T47D (cell line): ENCODE data around the gene ENKUR.

Experiments
- DNase-seq, 2 experiments: peaks; one replicate each; pipeline versions ENCODE4 v3.0.0 to v3.0.0-alpha.2; 2011 to 2012; ENCODE audit warnings: low read depth in 1 of 2, low spot score in 1 of 2
- JUND ChIP-seq: IDR thresholded peaks from 2 replicates; pipeline ENCODE4 v1.6.1; 2012; ENCODE audit warnings: low read depth
- in situ Hi-C: cut with HindIII; loops from 2 replicates; pipeline ENCODE4 v1.10.0; 2016; ENCODE audit warnings: low sequenced_read_pairs, low pct_unique_long_range_greater_than_20kb

Gene ENKUR

DNA sequence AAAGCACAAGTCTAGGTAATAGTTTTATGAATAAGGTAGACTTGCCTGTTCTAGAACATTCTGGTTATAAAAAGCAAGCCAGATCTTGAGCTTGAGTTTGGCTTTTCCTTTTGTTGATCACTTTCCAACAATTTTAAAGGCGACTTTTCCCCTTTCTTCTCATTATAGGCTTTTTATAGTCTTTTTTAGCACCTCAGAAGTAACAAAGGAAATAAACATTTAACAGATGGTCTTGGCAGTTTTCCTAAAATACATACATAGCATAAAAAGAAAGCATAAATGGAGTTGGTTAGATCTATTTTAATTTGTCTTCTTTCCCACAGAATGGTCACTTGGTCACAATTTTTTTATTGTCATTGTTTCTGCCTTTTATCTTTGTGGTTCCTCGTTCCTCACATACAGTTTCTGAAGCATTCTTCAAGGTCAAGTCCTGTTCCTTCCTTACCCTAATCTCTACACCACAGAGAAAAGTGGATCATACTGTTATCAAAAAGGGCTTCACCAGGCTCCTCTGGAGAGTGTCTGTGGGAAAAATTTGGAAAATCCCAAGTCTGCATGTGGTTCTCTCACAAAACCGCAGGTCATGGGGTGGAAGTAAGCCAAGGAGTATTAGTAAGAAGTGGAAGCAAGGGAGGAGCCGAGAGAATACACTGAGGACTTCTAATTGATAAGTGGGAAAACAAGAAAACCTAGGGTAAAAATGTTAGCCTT is 31.8 kb upstream of the ENKUR start:
- TF ChIP-seq JUND, result no peak
- in situ Hi-C loops, result no loop called here
- no peak for DNase-seq

DNA sequence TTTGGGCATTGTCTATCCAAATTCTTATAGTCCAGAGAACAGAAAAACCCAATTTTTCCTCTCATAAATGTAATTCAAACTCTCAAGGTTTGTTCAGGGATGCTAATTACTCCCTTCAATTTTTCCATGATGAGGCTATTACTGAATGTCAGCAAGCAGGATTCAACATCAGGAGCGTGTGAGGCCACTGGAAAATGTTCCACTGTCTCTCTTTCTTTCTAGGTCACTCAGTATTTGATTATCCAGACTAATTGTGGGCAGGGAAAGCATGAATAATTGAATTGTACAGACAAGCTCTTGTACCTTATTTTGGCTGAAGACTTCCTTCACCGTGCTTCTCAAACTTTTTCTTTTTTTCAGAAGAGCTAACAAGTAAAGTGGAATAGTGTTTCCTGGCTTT is 31.1 kb upstream of the ENKUR start:
- no peak for TF ChIP-seq JUND
- in situ Hi-C loops, result no loop called here

DNA sequence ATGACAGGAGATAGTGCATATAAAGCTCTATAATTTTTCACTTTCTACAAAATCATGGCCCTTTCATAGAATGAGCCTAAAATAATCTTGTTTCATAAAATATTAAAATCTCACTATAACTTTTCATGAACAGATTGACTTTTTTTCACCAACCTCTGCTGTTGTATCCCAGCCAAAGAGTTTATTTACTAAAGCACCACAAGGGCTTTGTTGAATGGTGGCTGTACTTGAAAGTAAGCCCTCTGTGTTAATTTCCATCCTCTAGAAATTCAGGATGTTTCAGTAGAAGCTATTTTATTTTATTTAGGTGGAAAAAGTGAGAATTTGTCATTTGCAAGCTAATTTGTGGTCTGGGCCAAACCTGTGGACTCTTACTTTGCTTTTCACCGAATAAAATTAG is 30.7 kb upstream of the ENKUR start:
- no peak for DNase-seq
- TF ChIP-seq JUND, result no peak
- in situ Hi-C loops, result no loop called here

More for the DNA sequence above, 31.1 kb upstream of the ENKUR start:
- no peak for DNase-seq

DNA sequence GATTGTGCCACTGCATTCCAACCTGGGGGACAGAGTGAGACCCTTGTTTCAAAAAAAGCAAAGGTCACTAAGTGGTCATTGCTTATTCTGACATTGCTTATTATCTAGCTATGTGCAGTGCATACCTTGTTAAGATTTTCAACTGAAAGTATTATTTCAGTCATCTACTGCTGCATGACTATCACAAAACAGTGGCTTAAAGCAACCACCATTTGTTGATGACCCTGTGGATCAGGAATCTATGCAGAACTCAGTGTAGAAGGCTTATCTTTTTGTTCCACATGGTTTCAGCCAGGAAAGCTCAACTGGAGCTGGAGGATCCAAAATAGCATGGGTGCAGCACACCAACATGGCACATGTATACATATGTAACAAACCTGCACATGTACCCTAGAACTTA is 23.6 kb upstream of the ENKUR start:
- DNase-seq, result no peak
- in situ Hi-C loops, result no loop called here
- TF ChIP-seq JUND, result no peak

DNA sequence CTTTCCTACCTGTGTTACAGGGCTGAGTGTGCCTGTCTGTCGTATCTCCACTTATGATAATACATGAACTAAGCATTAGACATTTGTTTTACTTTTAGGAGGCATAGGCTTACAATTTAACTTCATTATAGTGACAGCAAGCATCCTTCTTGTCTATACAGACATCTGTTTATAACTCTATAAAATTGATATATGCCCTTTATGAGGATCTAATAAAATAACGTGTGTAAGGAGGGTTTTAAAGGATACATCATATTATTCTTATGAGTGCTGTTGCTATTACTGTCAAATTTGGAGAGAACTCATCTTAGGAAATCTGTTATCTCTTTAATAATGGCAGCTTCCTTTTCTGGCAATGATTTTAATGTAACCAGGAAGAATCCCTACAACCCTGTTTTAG is 22.4 kb upstream of the ENKUR start:
- TF ChIP-seq JUND, result no peak
- in situ Hi-C loops, result no loop called here
- no peak for DNase-seq

DNA sequence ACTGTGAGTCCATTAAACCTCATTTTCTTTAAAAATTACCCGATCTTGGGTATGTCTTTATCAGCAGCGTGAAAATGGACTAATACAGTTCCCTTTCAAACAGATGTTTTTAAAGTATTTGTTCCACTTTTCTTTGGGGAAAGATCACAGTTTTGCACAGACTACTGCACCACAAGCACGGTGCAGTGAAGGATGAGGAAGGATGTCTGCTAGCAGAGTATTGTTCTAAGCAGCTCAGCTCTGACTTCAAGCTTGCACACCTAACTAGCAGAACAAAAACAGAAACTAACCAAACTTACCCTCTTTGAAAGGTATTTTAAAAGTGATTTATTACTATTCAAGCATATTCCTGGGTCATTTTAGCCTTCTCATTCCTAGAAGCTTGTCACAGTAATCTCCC is 20.4 kb upstream of the ENKUR start:
- in situ Hi-C loops, result no loop called here
- DNase-seq, result no peak
- TF ChIP-seq JUND, result no peak

DNA sequence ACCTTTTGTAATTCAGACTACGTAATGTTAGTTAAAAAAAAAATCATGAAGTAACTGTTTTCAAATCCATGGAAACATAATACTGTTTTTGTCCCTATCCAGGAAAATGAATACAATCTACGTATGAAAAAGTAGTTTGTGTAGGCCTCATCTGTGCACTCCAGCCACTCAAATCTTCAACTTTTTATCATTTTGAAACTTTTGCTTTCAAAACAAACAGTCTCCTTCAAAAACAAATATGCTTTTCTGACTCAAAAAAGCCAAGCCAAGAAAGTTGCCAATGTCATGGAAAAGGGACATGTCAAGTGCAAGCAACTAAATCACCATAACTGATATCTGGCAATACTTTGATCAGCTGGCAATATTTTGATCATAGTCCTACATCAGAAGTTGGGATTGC is 13.6 kb upstream of the ENKUR start:
- DNase-seq, result no peak
- TF ChIP-seq JUND, result no peak
- in situ Hi-C loops, result no loop called here

DNA sequence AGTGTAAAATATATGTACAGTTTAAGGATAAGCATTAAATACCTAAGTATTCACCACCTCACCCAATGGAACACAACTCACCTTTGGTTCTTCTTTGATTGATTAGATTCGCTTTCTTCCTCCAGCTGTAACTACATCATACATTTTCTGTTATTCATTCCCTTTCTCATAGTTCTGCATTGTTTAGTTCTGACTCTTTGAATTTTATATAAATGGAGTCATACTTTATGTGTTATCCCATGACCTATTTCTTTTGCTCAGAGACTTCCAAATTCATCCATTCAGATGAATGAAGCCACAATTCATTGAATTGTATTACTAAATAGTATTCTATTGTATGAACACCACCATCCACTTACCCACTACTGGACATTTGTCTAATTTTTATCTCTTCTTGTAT is 12.8 kb upstream of the ENKUR start:
- no peak for TF ChIP-seq JUND
- no peak for DNase-seq
- in situ Hi-C loops, result no loop called here

DNA sequence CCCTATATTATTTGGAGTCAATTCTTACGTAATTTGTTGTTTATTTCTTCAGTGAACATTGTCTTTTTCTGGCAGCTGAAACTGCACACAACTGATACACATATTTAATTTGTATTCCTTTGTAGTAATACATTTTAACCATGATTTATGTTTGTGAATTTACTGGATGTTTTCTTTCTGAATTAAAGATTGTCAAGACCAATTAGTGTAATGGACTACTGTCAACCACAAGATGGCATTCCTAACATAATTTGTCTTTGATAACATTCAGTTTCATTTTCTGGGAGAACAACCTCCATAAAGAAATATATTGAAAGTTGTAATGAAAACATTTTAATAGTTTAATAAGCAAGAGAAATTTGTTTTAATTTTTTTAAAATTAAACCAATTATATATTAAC is 10.5 kb upstream of the ENKUR start:
- no peak for TF ChIP-seq JUND
- in situ Hi-C loops, result no loop called here
- peak in 1 of 2 experiments; percentile 1 for DNase-seq

DNA sequence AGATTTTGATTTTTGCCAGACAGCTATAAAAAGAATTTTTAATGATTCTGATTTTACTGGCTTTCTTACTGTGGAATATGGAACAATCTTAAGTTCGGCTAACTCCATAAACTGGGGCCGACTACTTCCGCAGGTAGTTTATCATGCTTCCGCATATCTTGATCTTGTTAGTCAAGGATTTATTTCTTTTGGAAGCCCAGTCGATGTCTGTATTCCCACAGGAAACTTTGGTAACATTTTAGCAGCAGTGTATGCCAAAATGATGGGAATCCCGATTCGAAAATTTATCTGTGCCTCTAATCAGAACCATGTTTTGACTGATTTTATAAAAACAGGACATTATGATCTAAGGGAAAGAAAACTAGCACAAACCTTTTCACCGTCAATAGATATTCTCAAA is 8.6 kb upstream of the ENKUR start:
- in situ Hi-C loops, result no loop called here
- no peak for TF ChIP-seq JUND
- no peak for DNase-seq

DNA sequence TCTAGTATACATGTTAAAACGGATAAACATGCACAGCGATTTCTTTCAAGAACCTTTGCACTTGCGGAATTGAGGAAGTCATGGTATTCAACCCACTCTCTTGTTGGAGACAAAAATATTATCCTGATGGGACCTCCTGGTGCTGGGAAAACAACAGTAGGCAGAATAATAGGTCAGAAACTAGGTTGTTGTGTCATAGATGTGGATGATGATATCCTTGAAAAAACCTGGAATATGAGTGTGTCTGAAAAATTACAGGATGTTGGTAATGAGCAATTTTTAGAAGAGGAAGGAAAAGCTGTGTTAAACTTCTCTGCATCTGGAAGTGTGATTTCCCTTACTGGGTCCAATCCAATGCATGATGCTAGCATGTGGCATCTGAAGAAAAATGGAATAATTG is 7.3 kb upstream of the ENKUR start:
- TF ChIP-seq JUND, result no peak
- DNase-seq, result no peak
- in situ Hi-C loops, result no loop called here

DNA sequence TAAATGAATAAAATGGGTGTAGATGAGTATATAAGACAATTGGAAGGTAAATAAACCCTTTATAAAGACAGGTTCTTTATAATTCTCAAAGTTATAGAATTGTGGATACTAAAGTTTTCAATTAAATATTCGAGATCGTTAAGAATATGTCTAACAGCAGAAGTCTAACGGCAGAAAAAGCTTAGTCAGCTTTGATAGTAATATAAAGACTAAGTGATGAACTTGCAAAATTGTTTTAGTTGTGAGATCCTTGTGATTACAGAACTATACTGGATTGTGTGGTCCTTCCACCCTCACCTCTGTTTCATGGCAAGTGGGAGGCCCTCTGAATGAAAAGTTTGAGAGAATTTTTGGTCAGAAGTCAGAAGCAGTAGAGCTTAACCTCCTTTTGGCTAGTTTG is 2.7 kb upstream of the ENKUR start:
- DNase-seq, result no peak
- in situ Hi-C loops, result no loop called here
- TF ChIP-seq JUND, result no peak

DNA sequence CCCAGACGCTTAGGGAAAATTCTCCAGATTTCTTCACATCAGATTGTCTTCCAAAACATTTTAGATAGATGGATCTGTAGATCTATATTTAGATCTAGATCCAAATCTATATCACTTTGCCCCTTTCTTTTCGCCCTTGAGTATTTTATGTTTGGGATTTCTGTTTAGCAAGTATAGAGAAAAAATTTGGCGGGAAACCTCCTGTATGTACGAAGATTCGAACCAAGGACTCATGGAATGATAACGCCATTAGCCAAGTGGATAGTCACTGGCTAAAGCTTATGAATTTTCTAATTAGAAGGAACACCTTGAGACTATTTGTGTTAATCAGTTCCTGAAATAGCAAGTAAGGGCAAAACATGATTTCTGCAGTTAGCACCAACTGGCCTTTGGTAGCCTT is 1.7 kb upstream of the ENKUR start:
- no peak for TF ChIP-seq JUND
- in situ Hi-C loops, result no loop called here
- DNase-seq, result no peak

DNA sequence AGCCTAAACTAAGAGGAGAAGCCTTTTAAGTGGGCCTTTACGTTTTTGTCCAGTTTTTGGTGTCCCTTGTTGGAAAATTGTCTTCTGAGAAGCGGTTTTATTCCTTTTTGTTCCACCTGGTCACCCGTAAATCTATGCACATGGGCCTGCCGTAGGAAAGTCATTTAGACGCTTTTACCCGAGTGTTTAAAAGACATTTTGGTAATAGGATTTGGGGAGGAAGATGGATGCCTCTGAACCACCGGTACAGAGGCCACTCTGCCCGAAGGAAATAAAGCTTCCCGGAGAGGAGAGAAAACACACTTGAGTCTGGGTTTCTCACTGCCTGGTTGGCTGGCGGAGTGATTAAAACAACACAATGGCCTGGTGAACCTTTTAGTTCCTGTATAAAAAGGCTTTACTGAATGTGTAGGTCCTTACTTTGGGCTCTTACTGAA is 1.2 kb upstream of the ENKUR start:
- TF ChIP-seq JUND, result no peak
- in situ Hi-C loops, result no loop called here
- DNase-seq, result no peak
